Activated T-helper 17 cell treated with anti-CD3 and anti-CD28 coated beads, Interleukin-2, amount 50 U/mL, for 72 hours (primary cell): ENCODE results near the gene RNF141. TPM values are rescaled to one million over a fixed set of nuclear protein-coding genes. Genes with fewer than 3 reads are reported as not detected.

Source experiments
- ATAC-seq: fragments of 150-1000 bp; cut with Tn5 transposase; replicated peaks from 2 replicates; pipeline ENCODE4 v1.10.0; 2021; ENCODE audit warnings: mild to moderate bottlenecking, moderate library complexity
- H3K27ac Mint-ChIP-seq: one replicate; pipeline ENCODE4 v1.8.0; 2022; ENCODE audit warnings: mixed read lengths
- H3K27me3 Mint-ChIP-seq: one replicate; pipeline ENCODE4 v1.8.0; 2022; ENCODE audit warnings: mixed read lengths
- H3K36me3 Mint-ChIP-seq: one replicate; pipeline ENCODE4 v1.8.0; 2022; ENCODE audit warnings: low read depth, mild to moderate bottlenecking, mixed read lengths
- H3K4me1 Mint-ChIP-seq: one replicate; pipeline ENCODE4 v1.8.0; 2022; ENCODE audit warnings: mixed read lengths
- H3K4me3 Mint-ChIP-seq: one replicate; pipeline ENCODE4 v1.8.0; 2022; ENCODE audit warnings: mild to moderate bottlenecking, mixed read lengths
- H3K9me3 Mint-ChIP-seq: one replicate; pipeline ENCODE4 v1.8.0; 2022; ENCODE audit warnings: mixed read lengths
- total RNA-seq, 2 donors: library from RNA; stranded (reverse); gene quantifications; one replicate each; pipeline ENCODE4 v1.2.3, GENCODE V29; 2022

The RNF141 gene
- total RNA-seq, 2 donors from 2014 or later, result 7.8 to 8.5 TPM

DNA sequence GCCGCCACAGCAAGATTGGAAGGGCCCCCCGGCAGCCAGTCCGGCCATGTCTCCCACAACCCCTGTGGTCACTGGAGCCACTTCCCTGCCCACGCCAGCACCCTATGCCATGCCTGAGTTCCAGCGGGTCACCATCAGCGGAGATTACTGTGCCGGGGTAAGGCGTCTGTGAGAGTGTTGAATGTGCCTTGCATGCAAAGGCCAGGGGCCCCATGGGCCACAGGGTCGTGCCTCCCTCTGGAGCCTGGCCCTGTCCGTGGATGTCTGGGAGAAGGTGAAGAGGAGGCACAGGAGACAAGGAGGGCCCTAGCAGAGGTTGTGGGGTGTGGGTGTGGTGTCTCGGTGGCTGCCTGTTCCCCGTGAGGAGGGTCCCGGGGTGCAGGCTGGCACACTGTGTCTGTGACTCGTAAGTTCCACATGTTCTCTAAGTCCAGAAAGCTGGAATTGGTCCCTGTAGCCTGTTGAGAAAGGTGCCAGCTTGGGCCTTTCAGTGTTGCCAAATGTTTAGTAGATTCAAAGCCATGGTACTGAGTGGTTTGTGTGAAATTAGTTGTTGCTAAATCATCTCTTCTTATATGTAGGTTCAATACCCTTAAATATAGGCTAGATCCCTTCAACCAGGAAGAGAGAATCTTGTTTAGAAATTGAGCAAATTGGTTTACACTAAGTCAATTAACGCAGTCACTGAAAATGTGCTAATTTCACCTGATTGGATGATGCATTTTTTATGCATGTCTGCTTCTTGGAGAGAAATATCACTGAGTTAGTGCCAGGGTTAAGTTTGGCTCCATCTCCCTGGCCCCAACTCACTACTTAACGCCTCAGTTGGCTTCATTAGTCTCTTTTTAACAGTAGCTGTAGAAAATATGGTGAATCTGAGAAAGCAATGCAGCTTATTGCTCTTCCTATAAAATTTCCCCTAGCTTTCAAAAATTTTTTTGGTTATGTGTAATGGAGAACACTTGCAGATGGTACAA lies 62.1 kb downstream of the RNF141 start:
- Mint-ChIP-seq H3K9me3 (no peaks in the 10 kb centered on the region), H3K36me3 (no peaks in the 10 kb centered on the region), H3K4me1 (peaks cover 34% of the 10 kb centered on the region), H3K4me3 (peak overlapping the region; percentile 6), H3K27me3 (no peaks in the 10 kb centered on the region), H3K27ac (peak overlapping the region; percentile 36)
- ATAC-seq, result no peak

DNA sequence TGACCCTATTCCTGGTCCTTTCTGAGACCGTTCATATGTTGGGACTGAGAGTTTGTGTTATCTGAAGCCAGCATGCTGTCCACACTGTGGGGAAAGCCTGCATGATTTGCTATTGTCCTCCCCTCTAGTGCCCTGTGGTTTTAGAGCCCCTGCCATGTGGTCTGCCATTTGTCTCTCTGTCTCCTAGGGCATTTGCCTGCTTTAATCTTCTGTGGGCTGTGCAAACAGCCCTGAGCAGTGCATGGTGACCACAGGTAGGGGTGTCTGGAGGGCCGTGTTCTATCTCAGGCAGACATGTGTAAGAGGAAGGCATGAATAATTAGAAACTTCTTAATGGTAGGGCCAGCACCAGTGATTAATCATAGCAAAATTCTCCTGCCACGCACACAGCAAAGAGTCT lies 62.9 kb downstream of the RNF141 start:
- H3K36me3 Mint-ChIP-seq, result no peaks in the 10 kb centered on the region
- peaks cover 42% of the 10 kb centered on the region for H3K4me1 Mint-ChIP-seq
- ATAC-seq, result peak; percentile 65
- H3K27me3 Mint-ChIP-seq, result no peaks in the 10 kb centered on the region
- H3K9me3 Mint-ChIP-seq, result no peaks in the 10 kb centered on the region
- H3K27ac Mint-ChIP-seq, result peak overlapping the region; percentile 36
- H3K4me3 Mint-ChIP-seq, result peak overlapping the region; percentile 6

DNA sequence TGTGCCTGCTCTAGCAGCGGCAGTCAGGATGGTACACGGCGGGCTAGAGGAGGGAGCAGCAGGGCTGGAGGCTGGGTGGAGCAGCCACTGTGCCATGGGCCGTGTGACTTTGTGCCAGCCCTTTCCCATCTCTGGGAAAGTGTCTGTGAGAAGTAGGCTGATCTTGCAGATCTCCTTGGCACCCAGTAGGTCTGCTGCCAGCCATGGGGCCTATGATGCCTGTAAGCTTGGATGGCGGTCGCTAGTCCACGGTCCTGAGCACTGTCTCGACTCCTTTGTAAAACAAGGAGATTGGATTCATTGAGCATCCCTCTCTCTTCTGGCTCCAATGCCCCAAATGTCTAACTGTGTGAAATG lies 63.3 kb downstream of the RNF141 start:
- no peaks in the 10 kb centered on the region for H3K36me3 Mint-ChIP-seq
- no peak for ATAC-seq
- no peaks in the 10 kb centered on the region for H3K9me3 Mint-ChIP-seq
- H3K27me3 Mint-ChIP-seq, result no peaks in the 10 kb centered on the region
- H3K27ac Mint-ChIP-seq, result peak overlapping the region; percentile 36
- H3K4me3 Mint-ChIP-seq, result peak overlapping the region; percentile 6
- H3K4me1 Mint-ChIP-seq, result peaks cover 44% of the 10 kb centered on the region

DNA sequence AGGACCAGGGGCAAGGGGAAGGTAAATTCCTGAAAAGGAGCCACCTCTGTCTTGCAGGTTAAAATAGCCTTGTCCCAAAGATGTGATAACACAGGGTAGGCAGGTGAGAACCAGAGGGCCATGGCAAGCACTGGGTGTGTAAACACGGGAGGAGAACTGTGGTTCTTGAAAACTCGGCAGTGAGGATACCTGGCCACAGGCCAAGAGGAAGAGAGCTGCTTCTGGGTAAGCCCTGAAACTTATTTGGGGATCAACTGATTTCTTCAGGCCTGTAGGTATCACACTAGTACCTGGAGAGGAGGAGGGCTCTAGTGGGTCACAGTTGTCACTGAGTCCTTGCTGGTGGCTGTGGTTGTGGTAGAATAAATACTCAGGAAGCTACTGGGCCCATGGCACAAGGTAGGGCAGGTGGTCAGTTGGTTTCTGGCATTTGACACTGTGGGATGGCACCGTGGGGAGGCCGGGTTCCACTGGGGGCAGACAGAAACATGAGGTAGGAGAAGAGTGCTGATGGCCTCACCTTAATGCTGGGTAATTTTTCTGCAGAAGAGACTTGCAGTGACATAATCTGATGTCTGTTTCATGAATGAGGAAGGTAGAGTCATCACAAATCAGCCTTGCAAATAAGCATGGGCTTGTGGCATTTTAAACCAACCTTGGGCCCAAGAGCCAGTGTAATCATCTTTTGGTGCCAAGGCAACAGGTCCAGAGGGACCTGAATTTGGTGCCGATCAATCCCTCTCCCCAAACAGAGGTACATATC lies 63.9 kb downstream of the RNF141 start:
- Mint-ChIP-seq H3K27me3 (no peaks in the 10 kb centered on the region), H3K27ac (peak overlapping the region; percentile 77), H3K4me1 (peaks cover 44% of the 10 kb centered on the region), H3K36me3 (no peaks in the 10 kb centered on the region), H3K9me3 (no peaks in the 10 kb centered on the region), H3K4me3 (peak overlapping the region; percentile 10)
- peak; percentile 38 for ATAC-seq

GRCh38 chr11:10476342-10476741 lies 64.6 kb downstream of the RNF141 start:
- ATAC-seq, result no peak
- Mint-ChIP-seq H3K9me3 (no peaks in the 10 kb centered on the region), H3K4me3 (peak overlapping the region; percentile 10), H3K4me1 (peaks cover 47% of the 10 kb centered on the region), H3K36me3 (no peaks in the 10 kb centered on the region), H3K27ac (peak overlapping the region; percentile 77), H3K27me3 (no peaks in the 10 kb centered on the region)

- no peak overlapping the region for H3K4me3 Mint-ChIP-seq
- peak overlapping the region; percentile 30 for H3K27ac Mint-ChIP-seq
- peaks cover 47% of the 10 kb centered on the region for H3K4me1 Mint-ChIP-seq
- no peaks in the 10 kb centered on the region for H3K36me3 Mint-ChIP-seq
- no peaks in the 10 kb centered on the region for H3K27me3 Mint-ChIP-seq
- ATAC-seq, result no peak
- no peaks in the 10 kb centered on the region for H3K9me3 Mint-ChIP-seq
These were observed 66.4 kb downstream of the RNF141 start for GRCh38 chr11:10474551-10474950.

- ATAC-seq, result no peak
- H3K27me3 Mint-ChIP-seq, result no peaks in the 10 kb centered on the region
- H3K27ac Mint-ChIP-seq, result peak overlapping the region; percentile 43
- peaks cover 55% of the 10 kb centered on the region for H3K4me1 Mint-ChIP-seq
- H3K9me3 Mint-ChIP-seq, result peaks cover 5% of the 10 kb centered on the region
- H3K4me3 Mint-ChIP-seq, result no peak overlapping the region
- H3K36me3 Mint-ChIP-seq, result peaks cover 10% of the 10 kb centered on the region
These were observed 67.6 kb downstream of the RNF141 start for GRCh38 chr11:10473371-10473770.

- H3K27me3 Mint-ChIP-seq, result no peaks in the 10 kb centered on the region
- peaks cover 3% of the 10 kb centered on the region for H3K9me3 Mint-ChIP-seq
- H3K27ac Mint-ChIP-seq, result peak overlapping the region; percentile 2
- H3K36me3 Mint-ChIP-seq, result peaks cover 97% of the 10 kb centered on the region
- ATAC-seq, result no peak
- H3K4me3 Mint-ChIP-seq, result no peak overlapping the region
- peaks cover 37% of the 10 kb centered on the region for H3K4me1 Mint-ChIP-seq
These were observed 78.2 kb downstream of the RNF141 start for GRCh38 chr11:10462746-10463300.

Other genes starting within 250 kb of the RNF141 start
- gene SBF2, start 247.0 kb downstream of the RNF141 start, total RNA-seq, result 10 to 100 TPM; 33.3 to 42.5 TPM
- gene ADM, start 236.1 kb downstream of the RNF141 start, total RNA-seq, result 100 to 1,000 TPM in 1 of 2 donors, 10 to 100 TPM in 1; 11.7 to 100 TPM
- 100 to 1,000 TPM in 1 of 2 donors, 10 to 100 TPM in 1; 30.6 to 179 TPM for gene AMPD3, start 85.9 kb downstream of the RNF141 start, total RNA-seq
- gene LYVE1, start 27.5 kb upstream of the RNF141 start, total RNA-seq, result not detected
- under 1 TPM in 1 of 2 donors, not detected in 1; 0.13 TPM for gene IRAG1, start 152.6 kb upstream of the RNF141 start, total RNA-seq
- gene CTR9, start 210.1 kb upstream of the RNF141 start, total RNA-seq, result 10 to 100 TPM; 34.0 to 47.4 TPM